ELF-1 (cell line): Measurements from ENCODE around the gene TICRR.
"Not testable (repeated sequence)": the region's sequence is repeated elsewhere in the genome, so short reads cannot be mapped to it uniquely, and the experiment has no call there.

Source experiments
- DNase-seq: peaks from one replicate; pipeline ENCODE4 v3.0.0-alpha.2; 2016; ENCODE audit warnings: low read depth, low spot score

Gene TICRR

DNA sequence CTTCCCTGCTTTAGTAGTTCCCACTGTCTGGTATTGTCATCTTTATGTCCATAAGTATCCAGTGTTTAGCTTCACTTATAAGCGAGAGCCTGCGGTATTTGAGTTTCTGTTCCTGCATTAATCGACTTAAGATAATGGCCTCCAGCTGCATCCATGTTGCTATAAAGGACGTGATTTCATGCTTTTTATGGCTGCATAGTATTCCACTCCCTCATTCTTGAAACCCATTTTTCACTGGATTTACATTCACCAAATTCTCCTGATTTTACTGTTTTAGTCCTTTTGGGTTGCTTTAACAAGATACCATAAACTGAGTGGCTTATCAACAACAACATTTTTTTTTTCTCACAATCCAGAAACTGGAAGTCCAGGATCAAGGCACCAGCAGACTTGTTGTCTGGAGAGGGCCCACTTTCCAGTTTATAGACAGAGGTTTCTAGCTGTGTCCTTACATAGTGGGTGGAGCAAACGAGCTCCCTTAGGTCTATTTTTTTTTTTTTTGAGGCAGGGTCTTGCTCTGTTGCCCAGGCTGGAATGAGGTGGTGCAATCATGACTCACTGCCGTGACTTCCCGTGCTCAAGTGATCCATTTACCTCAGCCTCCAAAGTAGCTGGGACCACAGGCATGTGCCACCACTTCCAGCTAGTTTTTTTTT is 6.1 kb upstream of the TICRR start:
- DNase-seq: no peak

- DNase-seq: peak; percentile 60
Measured at GRCh38 chr15:89575656-89576416, 567 bp downstream of the TICRR start.

- no peak for DNase-seq
Measured at GRCh38 chr15:89576417-89576773, 1.1 kb downstream of the TICRR start.

DNA sequence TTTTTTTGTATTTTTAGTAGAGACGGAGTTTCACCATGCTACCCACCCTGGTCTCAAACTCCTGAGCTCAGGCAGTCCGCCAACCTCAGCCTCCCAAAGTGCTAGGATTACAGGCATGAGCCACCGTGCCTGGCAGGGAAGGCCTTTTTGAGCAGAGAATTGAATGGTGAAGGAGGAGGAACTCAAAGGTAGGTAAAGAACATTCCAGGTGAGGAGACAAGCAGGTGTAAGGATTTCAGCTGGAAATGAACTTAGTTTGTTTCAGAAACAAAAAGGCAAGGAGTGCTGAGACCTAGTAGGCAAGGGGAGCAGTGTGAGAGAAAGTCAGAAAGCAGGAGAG is 2.5 kb downstream of the TICRR start:
- DNase-seq: no peak

- DNase-seq: no peak
Measured at GRCh38 chr15:89578146-89578545, 2.9 kb downstream of the TICRR start.

DNA sequence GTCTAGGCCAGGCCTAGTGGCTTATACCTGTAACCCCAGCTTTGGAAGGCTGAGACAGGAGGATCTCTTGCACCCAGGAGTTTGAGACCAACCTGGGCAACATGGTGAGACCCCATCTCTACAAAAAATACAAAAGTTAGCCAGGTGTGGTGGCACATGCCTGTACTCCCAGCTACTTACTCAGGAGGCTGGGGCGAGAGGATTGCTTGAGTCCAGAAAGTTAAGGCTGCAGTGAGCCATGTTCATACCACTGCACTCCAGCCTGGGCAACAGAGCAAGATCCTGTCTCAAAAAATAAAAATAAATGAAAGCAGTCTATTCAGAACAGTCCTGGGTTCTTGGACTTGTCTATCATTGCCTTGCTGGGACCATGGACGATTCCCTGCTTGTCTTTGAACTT is 5.5 kb downstream of the TICRR start:
- DNase-seq: not testable (repeated sequence)

- DNase-seq: no peak
Measured at GRCh38 chr15:89586651-89587050, 11.4 kb downstream of the TICRR start.

DNA sequence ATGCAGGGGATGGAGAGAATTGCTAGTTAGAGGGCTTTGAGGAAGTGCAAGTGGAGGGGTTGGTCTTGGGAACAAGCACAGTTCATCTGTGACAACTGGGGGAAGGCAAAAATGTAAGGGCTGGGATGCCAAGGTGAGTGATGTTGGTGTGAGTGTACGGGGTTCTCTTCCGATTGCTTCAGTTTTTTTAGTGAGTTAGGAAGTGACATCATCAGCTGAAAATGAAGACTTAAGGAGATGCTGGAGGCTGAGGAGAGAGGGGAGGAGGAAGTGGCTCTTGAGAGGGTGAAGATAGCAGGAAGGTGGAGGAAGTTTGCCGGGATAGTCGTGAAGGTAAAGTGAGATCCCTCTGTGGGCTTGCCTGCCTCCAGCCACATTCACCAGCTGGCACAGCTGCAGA is 12.7 kb downstream of the TICRR start:
- DNase-seq: no peak

GRCh38 chr15:89591834-89592233 is 16.6 kb downstream of the TICRR start:
- peak; percentile 8 for DNase-seq

DNA sequence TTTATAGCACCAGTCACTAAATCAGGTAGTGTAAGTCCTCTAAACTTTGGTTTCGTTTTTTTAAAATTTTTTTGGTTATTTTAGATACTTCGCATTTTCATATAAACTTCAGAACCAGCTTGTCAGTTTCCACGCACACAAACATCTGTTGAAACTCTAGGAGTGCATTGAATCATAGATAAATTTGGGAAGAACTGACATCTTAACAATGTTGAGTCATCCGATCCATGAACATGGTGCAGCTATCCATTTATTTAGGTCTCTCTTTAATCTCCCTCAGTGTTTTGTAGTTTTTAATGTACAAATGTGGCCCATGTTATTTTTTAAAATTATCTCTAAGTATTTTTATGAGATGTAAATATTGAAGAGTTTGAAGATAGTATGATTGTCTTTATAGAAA is 17.7 kb downstream of the TICRR start:
- DNase-seq: no peak

DNA sequence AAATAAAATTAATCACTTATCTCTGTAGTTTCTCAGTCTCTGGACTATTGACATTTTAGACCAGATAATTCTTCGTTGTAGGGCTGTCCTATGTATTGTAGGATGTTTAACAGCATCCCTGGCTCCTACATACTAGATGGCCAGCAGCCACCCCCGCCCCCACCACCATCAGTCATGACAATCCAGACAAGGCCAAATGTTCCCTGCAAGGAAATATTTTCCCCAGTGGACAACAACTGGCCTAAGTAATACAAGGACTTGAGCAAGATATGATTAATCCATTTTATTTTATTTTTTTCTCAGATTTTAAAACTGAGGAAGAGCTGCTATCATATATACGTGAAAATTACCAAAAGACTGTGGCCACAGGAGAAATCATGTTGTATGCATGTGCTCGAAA is 23.8 kb downstream of the TICRR start:
- no peak for DNase-seq

- DNase-seq: no peak
Measured at GRCh38 chr15:89611317-89611716, 36.0 kb downstream of the TICRR start.

DNA sequence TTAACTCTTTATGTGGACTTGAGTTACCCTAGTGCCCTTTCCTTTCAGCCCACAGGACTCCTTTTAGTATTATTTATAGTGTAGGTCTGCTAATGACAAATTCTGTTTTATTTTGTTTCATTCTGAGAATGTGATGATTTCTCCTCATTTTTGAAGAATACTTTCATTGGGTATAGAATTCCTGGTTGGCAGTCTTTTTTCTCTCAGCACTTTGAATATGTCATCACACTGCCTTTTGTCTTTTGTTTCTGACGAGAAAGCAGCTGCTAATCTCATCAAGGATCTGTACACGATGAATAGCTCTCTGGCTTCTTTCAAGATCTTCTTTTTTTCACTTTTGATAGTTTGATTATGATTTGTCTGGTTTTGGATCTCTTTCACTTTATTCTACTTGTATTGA is 37.8 kb downstream of the TICRR start:
- DNase-seq: no peak

GRCh38 chr15:89614164-89614563 is 38.9 kb downstream of the TICRR start:
- no peak for DNase-seq

- DNase-seq: no peak
Measured at GRCh38 chr15:89615135-89615534, 39.9 kb downstream of the TICRR start.

DNA sequence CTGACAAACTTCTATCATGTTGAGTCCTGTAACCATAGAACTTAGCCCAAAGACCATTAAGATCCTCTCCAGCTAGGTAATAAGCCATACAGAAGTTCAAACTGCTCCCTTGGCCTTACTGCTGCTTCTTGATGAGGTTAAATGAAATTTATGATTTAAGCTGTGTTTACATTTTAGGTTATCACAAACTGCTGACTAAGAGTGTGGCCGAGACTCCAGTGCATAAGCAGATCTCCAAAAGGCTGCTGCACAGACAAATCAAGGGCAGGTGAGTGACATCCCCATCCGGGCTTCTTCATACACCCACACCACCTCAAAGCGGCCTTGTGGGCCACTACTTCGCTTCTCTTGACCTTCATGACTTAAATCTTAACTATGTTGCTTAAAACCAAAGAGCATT is 41.0 kb downstream of the TICRR start:
- no peak for DNase-seq

GRCh38 chr15:89621547-89621946 is 46.3 kb downstream of the TICRR start:
- DNase-seq: no peak

DNA sequence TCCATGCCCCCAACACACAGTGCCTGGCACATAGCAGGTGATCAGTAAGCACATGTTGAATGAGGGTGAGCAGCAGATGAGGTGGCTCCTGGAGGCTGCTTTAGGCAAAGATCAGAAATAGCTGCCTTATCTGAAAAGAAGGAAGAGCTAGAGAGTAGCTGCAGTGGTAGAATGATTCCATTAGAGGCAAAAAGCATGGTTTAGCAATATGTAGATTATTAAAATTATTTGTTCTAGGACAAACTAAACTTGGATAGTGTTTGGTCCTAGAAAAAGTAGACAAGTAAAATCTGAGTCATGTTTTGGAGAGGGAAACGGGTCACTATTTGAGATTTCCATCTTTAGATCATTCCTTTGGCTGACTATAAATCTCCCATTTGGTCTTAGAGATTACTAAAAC is 47.9 kb downstream of the TICRR start:
- no peak for DNase-seq

GRCh38 chr15:89625716-89626115 is 50.4 kb downstream of the TICRR start:
- DNase-seq: no peak

DNA sequence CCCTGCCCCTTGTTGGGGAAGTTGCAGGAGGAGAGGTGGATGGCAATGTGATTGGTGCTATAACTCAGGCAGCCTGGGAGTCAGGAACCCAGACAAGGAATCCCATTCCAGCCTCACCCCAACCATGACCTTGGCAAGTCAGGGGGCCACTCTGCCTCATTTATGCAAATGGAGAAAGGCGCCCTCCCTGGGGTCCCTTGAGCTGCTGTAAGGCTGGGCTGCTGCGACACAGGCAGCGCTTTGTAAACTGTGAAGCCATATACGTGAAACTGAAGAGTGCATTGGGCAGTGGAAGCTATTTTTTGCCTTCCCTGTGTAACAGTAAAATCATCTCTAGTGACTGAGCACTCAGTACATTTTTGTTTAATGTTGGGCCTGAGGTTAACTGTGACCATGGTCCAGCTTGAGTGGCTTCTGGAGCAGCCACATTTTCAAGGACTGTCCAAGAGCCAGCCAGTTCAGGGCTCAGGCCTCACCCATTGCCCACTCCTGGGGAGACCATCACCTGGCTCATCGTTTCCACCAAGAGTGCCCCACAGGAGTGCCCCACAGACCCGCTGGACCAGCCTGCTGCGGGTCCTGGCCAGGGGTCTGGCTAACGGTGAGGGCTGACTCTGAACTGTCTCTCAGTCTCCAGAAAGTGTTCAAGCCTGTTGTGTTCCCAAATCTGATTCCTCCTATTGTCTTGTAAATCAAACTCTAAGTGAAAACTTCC is 52.1 kb downstream of the TICRR start:
- DNase-seq: no peak

GRCh38 chr15:89628301-89628700 is 53.0 kb downstream of the TICRR start:
- DNase-seq: peak; percentile 17

DNA sequence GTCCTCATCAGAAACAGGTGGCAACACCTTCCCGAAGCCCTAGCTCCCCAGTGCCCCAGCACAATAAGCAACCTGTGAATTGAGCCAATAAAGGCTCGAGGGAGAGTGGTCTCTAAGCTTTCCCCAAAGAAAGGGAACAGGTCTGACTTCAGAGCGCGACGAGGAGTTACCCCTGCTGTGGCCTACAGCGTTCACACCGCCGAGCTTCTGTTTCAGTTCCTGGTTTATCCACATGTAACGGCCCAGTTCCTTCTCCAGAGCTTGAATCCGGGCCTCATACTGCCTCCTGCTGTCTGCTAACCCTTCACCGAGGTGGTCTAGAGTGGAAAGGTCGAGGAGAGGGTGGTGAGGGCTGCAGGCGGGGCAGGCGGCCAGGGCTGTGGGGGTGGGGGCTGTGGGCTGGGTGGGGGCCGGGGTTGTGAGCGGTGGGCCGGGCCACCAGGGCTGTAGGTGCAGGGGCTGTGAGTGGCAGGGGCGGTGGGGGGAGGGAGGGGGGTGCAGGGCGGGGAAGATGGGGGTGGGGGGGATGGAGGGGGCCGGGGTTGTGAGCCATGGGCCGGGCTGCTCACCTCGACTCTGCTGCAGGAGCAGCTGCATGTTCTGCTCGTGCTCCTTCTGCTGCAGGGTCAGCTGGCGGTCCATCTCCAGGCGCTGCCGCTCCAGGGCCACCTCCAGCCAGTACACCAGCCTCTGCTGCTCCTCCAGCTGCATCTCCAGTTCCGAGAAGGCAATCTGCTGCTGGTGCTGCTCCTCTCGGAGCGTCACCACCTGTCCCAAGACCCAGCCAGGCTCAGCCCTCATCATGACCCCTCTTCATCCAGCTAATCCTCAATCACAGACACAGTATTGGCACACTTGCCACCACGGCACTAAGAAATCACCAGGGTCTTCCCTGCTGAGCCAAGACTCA is 53.8 kb downstream of the TICRR start:
- no peak for DNase-seq
